Endothelial cell (in vitro differentiated cells): ENCODE data around the gene PDE5A. TPM values are rescaled to one million over a fixed set of nuclear protein-coding genes. Genes with fewer than 3 reads are reported as not detected.
A peak's percentile ranks its signal among the peaks of the same experiment; 100 is the strongest.

Experiments used
- DNase-seq: peaks from one replicate; pipeline ENCODE4 v3.0.0; 2021; ENCODE audit warnings: low spot score
- H3K27ac Mint-ChIP-seq: one replicate; pipeline ENCODE4 v1.8.0; 2021; ENCODE audit warnings: mixed read lengths, inconsistent platforms; ENCODE audit not compliant: unreplicated experiment
- H3K27me3 Mint-ChIP-seq: one replicate; pipeline ENCODE4 v1.8.0; 2021; ENCODE audit warnings: mild to moderate bottlenecking, moderate library complexity, mixed read lengths, inconsistent platforms; ENCODE audit not compliant: unreplicated experiment
- H3K36me3 Mint-ChIP-seq: one replicate; pipeline ENCODE4 v1.8.0; 2021; ENCODE audit warnings: mild to moderate bottlenecking, low read depth, mixed read lengths, inconsistent platforms; ENCODE audit not compliant: unreplicated experiment
- H3K4me1 Mint-ChIP-seq: one replicate; pipeline ENCODE4 v1.8.0; 2021; ENCODE audit warnings: mild to moderate bottlenecking, mixed read lengths, inconsistent platforms; ENCODE audit not compliant: unreplicated experiment
- H3K4me3 Mint-ChIP-seq: one replicate; pipeline ENCODE4 v1.8.0; 2021; ENCODE audit warnings: mild to moderate bottlenecking, mixed read lengths, inconsistent platforms; ENCODE audit not compliant: unreplicated experiment
- H3K9me3 Mint-ChIP-seq: one replicate; pipeline ENCODE4 v1.8.0; 2021; ENCODE audit warnings: mixed read lengths, inconsistent platforms; ENCODE audit not compliant: unreplicated experiment
- total RNA-seq: library from RNA; stranded (reverse); fragmentation: NEBNext Ultra II Directional; extraction: Animal tissue kit (Norgen Biotek cat#: 25700); gene quantifications from one replicate; pipeline ENCODE4 v1.2.1, GENCODE V29; 2021; ENCODE audit not compliant: unreplicated experiment
- TF ChIP-seq, protein P1 (sequence below): fragments of 200-600 bp; sonication (generic); IDR thresholded peaks from one replicate; pipeline ENCODE4 v1.5.0; 2021; ENCODE audit warnings: antibody characterized with exemption; ENCODE audit not compliant: unreplicated experiment

PDE5A gene
- total RNA-seq, 1 donor from 2014 or later = 3.4 TPM

DNA sequence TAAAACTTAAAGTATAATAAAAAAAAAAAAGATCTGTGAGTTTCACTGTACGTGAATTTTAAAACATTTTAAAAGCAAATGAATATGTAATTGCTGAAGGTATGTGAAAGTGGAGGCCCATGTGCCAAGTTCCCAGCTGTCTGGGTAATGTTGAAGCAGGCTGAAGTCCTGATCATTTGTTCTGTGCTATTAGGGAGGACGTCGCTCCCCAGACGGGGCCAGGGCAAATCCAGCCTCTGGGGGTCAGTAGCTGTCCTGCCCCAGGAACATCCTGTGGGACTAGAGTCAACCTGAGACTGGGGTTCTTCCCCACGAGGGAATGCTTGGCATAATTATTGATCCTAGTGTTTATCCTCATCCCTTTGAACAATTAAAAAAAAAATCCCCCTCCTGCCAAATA lies 48.8 kb downstream of the PDE5A start:
- Mint-ChIP-seq H3K27me3 (no peaks in the 10 kb centered on the region), H3K4me1 (no peaks in the 10 kb centered on the region), H3K27ac (no peak overlapping the region), H3K9me3 (no peaks in the 10 kb centered on the region), H3K36me3 (peaks cover 5% of the 10 kb centered on the region), H3K4me3 (no peak overlapping the region)
- DNase-seq = no peak
- TF ChIP-seq, protein P1, sequence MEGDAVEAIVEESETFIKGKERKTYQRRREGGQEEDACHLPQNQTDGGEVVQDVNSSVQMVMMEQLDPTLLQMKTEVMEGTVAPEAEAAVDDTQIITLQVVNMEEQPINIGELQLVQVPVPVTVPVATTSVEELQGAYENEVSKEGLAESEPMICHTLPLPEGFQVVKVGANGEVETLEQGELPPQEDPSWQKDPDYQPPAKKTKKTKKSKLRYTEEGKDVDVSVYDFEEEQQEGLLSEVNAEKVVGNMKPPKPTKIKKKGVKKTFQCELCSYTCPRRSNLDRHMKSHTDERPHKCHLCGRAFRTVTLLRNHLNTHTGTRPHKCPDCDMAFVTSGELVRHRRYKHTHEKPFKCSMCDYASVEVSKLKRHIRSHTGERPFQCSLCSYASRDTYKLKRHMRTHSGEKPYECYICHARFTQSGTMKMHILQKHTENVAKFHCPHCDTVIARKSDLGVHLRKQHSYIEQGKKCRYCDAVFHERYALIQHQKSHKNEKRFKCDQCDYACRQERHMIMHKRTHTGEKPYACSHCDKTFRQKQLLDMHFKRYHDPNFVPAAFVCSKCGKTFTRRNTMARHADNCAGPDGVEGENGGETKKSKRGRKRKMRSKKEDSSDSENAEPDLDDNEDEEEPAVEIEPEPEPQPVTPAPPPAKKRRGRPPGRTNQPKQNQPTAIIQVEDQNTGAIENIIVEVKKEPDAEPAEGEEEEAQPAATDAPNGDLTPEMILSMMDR = no peak

DNA sequence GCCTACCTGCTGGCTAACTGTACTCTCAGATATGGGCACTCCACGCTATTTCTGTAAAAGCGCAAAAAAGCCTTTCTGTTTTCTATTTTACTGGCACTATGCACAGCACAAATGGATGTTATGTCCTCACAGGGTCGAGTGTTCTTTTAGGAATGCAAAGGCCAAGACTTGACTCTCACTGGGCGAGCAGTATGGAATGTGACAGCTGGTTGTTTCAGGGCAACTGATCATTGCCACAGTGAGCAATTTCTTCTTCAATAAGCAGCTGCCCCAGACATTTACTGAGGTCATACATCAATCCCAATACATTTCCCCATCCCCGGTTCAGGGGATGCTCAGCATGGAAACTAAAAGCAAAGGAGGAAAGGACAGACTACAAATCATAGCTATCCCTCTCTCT lies 58.2 kb downstream of the PDE5A start:
- Mint-ChIP-seq H3K4me1 (no peaks in the 10 kb centered on the region), H3K27me3 (no peaks in the 10 kb centered on the region), H3K36me3 (no peaks in the 10 kb centered on the region), H3K9me3 (no peaks in the 10 kb centered on the region), H3K27ac (no peak overlapping the region), H3K4me3 (no peak overlapping the region)
- TF ChIP-seq, protein P1 = no peak
- no peak for DNase-seq

DNA sequence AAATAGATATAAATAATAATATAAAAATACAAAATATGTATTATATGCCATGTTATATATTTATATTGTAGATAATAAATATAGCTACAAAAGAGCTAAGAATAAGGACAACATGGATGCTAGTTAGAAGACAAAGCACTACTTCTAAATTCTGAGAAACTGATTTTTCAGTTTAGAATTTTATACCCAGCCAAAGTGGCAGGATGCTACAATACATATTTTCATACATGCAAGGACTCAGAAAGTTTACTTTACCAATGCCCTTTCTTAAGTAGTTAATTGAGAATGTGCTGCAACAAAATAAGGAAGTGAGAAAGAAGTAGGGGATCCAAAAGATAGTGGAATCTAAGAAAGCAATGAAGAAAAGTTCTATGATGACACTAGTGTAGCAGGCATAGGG lies 64.5 kb downstream of the PDE5A start:
- Mint-ChIP-seq H3K9me3 (no peaks in the 10 kb centered on the region), H3K4me1 (no peaks in the 10 kb centered on the region), H3K27me3 (no peaks in the 10 kb centered on the region), H3K4me3 (no peak overlapping the region), H3K36me3 (peaks cover 12% of the 10 kb centered on the region), H3K27ac (no peak overlapping the region)
- TF ChIP-seq, protein P1 = no peak
- DNase-seq = no peak

DNA sequence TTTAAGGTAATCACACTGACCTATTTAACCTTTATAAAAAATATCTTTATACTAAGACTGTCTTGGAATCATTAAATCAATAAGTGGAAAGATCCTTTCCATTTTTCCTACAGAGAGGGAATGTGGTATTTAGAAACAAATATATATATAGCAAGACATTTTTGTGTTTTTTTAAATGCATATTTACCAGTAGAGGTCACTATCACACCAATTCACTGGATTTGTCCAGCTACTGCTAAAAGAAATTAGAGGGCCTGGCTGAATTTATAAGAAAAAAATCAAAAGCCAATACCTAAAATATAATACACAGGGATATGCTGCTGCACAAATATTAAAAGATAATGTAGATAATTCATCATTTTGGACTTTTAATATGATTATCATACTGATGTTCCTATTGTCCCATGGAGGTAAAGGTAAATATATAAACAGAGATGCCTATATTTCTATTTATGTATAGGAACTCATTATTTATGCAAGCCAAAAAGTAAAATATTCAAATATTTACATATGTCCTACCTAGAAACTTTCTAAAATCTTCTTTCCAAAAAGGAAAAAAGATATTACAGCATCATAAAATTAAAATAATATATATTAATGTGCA lies 69.5 kb downstream of the PDE5A start:
- Mint-ChIP-seq H3K27me3 (no peaks in the 10 kb centered on the region), H3K27ac (no peak overlapping the region), H3K4me3 (no peak overlapping the region), H3K4me1 (no peaks in the 10 kb centered on the region), H3K36me3 (peaks cover under 1% of the 10 kb centered on the region), H3K9me3 (no peaks in the 10 kb centered on the region)
- DNase-seq = no peak
- TF ChIP-seq, protein P1 = peak; percentile 72

DNA sequence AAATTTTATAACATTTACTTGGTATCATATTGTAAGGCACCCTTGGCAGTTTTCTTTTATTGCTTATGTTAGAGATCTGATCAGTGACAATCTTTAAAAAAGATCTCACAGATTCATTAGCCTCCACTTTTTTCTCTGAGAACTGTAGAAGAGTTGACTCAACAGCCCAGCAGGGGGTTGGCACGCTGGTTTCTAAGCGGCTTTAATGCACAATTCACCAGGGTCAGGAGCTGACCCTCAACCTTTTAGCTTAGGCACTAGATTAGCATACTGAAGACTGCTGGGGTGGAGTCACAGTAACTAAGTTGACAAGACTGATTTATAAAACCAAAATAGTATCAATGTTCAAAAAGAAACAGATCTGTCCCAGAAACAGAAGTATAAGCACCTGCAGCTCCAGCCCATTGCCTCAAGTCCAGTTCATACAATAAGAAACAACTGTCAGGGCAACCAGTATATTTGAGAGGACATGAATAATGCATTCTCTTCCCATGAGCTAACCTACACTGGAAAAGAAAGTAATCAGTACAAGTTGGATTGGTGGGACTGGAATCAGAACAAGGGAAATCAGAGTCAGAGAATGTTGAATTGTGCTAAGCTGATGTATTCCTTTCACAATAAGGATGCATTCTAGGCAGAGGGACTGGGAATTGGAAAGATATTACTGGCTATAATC lies 77.6 kb downstream of the PDE5A start:
- DNase-seq = no peak
- no peak overlapping the region for H3K4me3 Mint-ChIP-seq
- no peaks in the 10 kb centered on the region for H3K9me3 Mint-ChIP-seq
- H3K36me3 Mint-ChIP-seq = no peaks in the 10 kb centered on the region
- no peaks in the 10 kb centered on the region for H3K4me1 Mint-ChIP-seq
- TF ChIP-seq, protein P1 = no peak
- H3K27ac Mint-ChIP-seq = no peak overlapping the region
- H3K27me3 Mint-ChIP-seq = no peaks in the 10 kb centered on the region
